Stromal cell of bone marrow (primary cell): Measurements from ENCODE around the gene PKIB.
A peak's percentile ranks its signal among the peaks of the same experiment; 100 is the strongest.
"Not testable (repeated sequence)": the region's sequence is repeated elsewhere in the genome, so short reads cannot be mapped to it uniquely, and the experiment has no call there.

Experiments used
- DNase-seq: peaks from one replicate; pipeline ENCODE4 v3.0.0-alpha.2; 2012; ENCODE audit warnings: low read depth

Gene PKIB

GRCh38 chr6:122747573-122747972 is 137.4 kb downstream of the PKIB start:
- no peak for DNase-seq

GRCh38 chr6:122748945-122749344 is 138.7 kb downstream of the PKIB start:
- not testable (repeated sequence) for DNase-seq

GRCh38 chr6:122749451-122750050 is 139.3 kb downstream of the PKIB start:
- no peak for DNase-seq

GRCh38 chr6:122751326-122751725 is 141.1 kb downstream of the PKIB start:
- no peak for DNase-seq

- no peak for DNase-seq
Measured at GRCh38 chr6:122752459-122752858, 142.3 kb downstream of the PKIB start.

GRCh38 chr6:122753000-122753687 is 142.9 kb downstream of the PKIB start:
- DNase-seq = no peak

- peak; percentile 8 for DNase-seq
Measured at GRCh38 chr6:122753688-122754056, 143.5 kb downstream of the PKIB start.

GRCh38 chr6:122754191-122754731 is 144.1 kb downstream of the PKIB start:
- DNase-seq = no peak

GRCh38 chr6:122755901-122756300 is 145.7 kb downstream of the PKIB start:
- DNase-seq = no peak

- no peak for DNase-seq
Measured at GRCh38 chr6:122758927-122759334, 148.7 kb downstream of the PKIB start.

- DNase-seq = no peak
Measured at GRCh38 chr6:122760330-122760729, 150.1 kb downstream of the PKIB start.

- DNase-seq = no peak
Measured at GRCh38 chr6:122766256-122766655, 156.1 kb downstream of the PKIB start.

- no peak for DNase-seq
Measured at GRCh38 chr6:122770835-122771601, 160.8 kb downstream of the PKIB start.

GRCh38 chr6:122772724-122773415 is 162.7 kb downstream of the PKIB start:
- DNase-seq = no peak
